WTC11 (cell line): ENCODE data around the gene DPY19L3. TPM values are rescaled to one million over a fixed set of nuclear protein-coding genes. Genes with fewer than 3 reads are reported as not detected.

Experiments used
- ATAC-seq: fragments of 200-7000 bp; cut with Tn5 transposase; 2 replicates; pipeline ENCODE4 v1.10.0; 2021; ENCODE audit warnings: mild to moderate bottlenecking, moderate library complexity
- CTCF ChIA-PET: fragments of 300-600 bp; sonication (Branson Sonifier 250); formaldehyde crosslinking; loops from one replicate; lab custom pipeline; 2021; ENCODE audit warnings: antibody characterized with exemption; lab: Charles Lee
- POLR2A ChIA-PET: fragments of 350-600 bp; sonication (Branson Sonifier 250); formaldehyde crosslinking; loops from one replicate; lab custom pipeline; 2021; ENCODE audit warnings: antibody characterized with exemption; lab: Charles Lee
- DNase-seq: peaks from one replicate; pipeline ENCODE4 v3.0.0; 2021; ENCODE audit warnings: low spot score
- H3K27ac Mint-ChIP-seq: 2 replicates; pipeline ENCODE4 v1.8.0; 2021; ENCODE audit warnings: mixed read lengths
- H3K27me3 Mint-ChIP-seq: 2 replicates; pipeline ENCODE4 v1.8.0; 2021; ENCODE audit warnings: low read depth, mild to moderate bottlenecking, moderate library complexity, mixed read lengths
- H3K36me3 Mint-ChIP-seq: 2 replicates; pipeline ENCODE4 v1.8.0; 2021; ENCODE audit warnings: mixed read lengths
- H3K4me1 Mint-ChIP-seq: 2 replicates; pipeline ENCODE4 v1.8.0; 2022; ENCODE audit warnings: mixed read lengths
- H3K4me3 Mint-ChIP-seq: 2 replicates; pipeline ENCODE4 v1.8.0; 2021; ENCODE audit warnings: mild to moderate bottlenecking, moderate library complexity, mixed read lengths
- H3K9me3 Mint-ChIP-seq: 2 replicates; pipeline ENCODE4 v1.8.0; 2021; ENCODE audit warnings: mixed read lengths
- ATF1 ChIP-seq: sonication (generic); formaldehyde crosslinking; IDR thresholded peaks from 2 replicates; pipeline ENCODE4 v1.8.1; 2023; ENCODE audit warnings: mild to moderate bottlenecking, moderate library complexity, missing genetic modification reagents
- CBFB ChIP-seq: sonication (generic); formaldehyde crosslinking; IDR thresholded peaks from 2 replicates; pipeline ENCODE4 v1.8.1; 2022; ENCODE audit warnings: mild to moderate bottlenecking, low read depth, missing genetic modification reagents
- FOXK1 ChIP-seq: sonication (generic); formaldehyde crosslinking; IDR thresholded peaks from 2 replicates; pipeline ENCODE4 v1.8.0; 2022; ENCODE audit warnings: mild to moderate bottlenecking, moderate library complexity, missing genetic modification reagents
- HMGXB4 ChIP-seq: sonication (generic); formaldehyde crosslinking; IDR thresholded peaks from 2 replicates; pipeline ENCODE4 v1.8.1; 2023; ENCODE audit warnings: mild to moderate bottlenecking, moderate library complexity, missing genetic modification reagents
- IRF2 ChIP-seq: sonication (generic); formaldehyde crosslinking; IDR thresholded peaks from 2 replicates; pipeline ENCODE4 v1.8.0; 2022; ENCODE audit warnings: low read depth, missing genetic modification reagents, borderline replicate concordance
- KAT7 ChIP-seq: sonication (generic); formaldehyde crosslinking; IDR thresholded peaks from 2 replicates; pipeline ENCODE4 v1.8.1; 2023; ENCODE audit warnings: missing genetic modification reagents, mild to moderate bottlenecking, borderline replicate concordance
- MYBL2 ChIP-seq: sonication (generic); formaldehyde crosslinking; IDR thresholded peaks from 2 replicates; pipeline ENCODE4 v1.8.1; 2023; ENCODE audit warnings: mild to moderate bottlenecking, moderate library complexity, missing genetic modification reagents
- OVOL2 ChIP-seq: fragments of 250-450 bp; sonication (Bioruptor Pico); IDR thresholded peaks from 2 replicates; pipeline ENCODE4 v1.9.0; 2021; ENCODE audit warnings: mild to moderate bottlenecking, borderline replicate concordance
- SMAD4 ChIP-seq: sonication (generic); formaldehyde crosslinking; IDR thresholded peaks from 2 replicates; pipeline ENCODE4 v1.8.0; 2022; ENCODE audit warnings: mild to moderate bottlenecking, missing genetic modification reagents
- SP1 ChIP-seq: sonication (generic); formaldehyde crosslinking; conservative IDR thresholded peaks from 2 replicates; pipeline ENCODE4 v1.8.1; 2022; ENCODE audit warnings: missing genetic modification reagents
- TCF7 ChIP-seq: sonication (generic); formaldehyde crosslinking; IDR thresholded peaks from 2 replicates; pipeline ENCODE4 v1.8.0; 2022; ENCODE audit warnings: mild to moderate bottlenecking, low read depth, missing genetic modification reagents, moderate library complexity
- ZBTB43 ChIP-seq: sonication (generic); formaldehyde crosslinking; IDR thresholded peaks from 2 replicates; pipeline ENCODE4 v1.8.1; 2023; ENCODE audit warnings: mild to moderate bottlenecking, missing genetic modification reagents
- ZNF263 ChIP-seq: sonication (generic); formaldehyde crosslinking; IDR thresholded peaks from 2 replicates; pipeline ENCODE4 v1.8.1; 2022; ENCODE audit warnings: low read depth, mild to moderate bottlenecking, moderate library complexity, missing genetic modification reagents
- ZNF317 ChIP-seq: sonication (generic); formaldehyde crosslinking; IDR thresholded peaks from 2 replicates; pipeline ENCODE4 v1.8.1; 2023; ENCODE audit warnings: low read depth, mild to moderate bottlenecking, moderate library complexity, missing genetic modification reagents, borderline replicate concordance
- total RNA-seq: library from RNA; stranded (reverse); gene quantifications from 3 replicates; pipeline ENCODE4 v1.2.3, GENCODE V29; 2021
- TF ChIP-seq, protein P1 (sequence below): sonication (generic); formaldehyde crosslinking; IDR thresholded peaks from 2 replicates; pipeline ENCODE4 v1.8.1; 2023; ENCODE audit warnings: mild to moderate bottlenecking, missing genetic modification reagents, moderate library complexity
- TF ChIP-seq, protein P2 (sequence below): fragments of 200-600 bp; IDR thresholded peaks from 2 replicates; pipeline ENCODE4 v1.8.0; 2022; ENCODE audit warnings: antibody characterized with exemption
- TF ChIP-seq, protein P3 (sequence below): sonication (generic); formaldehyde crosslinking; IDR thresholded peaks from 2 replicates; pipeline ENCODE4 v1.8.0; 2023; ENCODE audit warnings: mild to moderate bottlenecking, missing genetic modification reagents
- TF ChIP-seq, protein P4 (sequence below): sonication (generic); formaldehyde crosslinking; conservative IDR thresholded peaks from 2 replicates; pipeline ENCODE4 v1.8.1; 2022; ENCODE audit warnings: mild to moderate bottlenecking, missing genetic modification reagents

Gene DPY19L3
- total RNA-seq, 1 experiment from 2014 or later, result 73.2 TPM

DNA sequence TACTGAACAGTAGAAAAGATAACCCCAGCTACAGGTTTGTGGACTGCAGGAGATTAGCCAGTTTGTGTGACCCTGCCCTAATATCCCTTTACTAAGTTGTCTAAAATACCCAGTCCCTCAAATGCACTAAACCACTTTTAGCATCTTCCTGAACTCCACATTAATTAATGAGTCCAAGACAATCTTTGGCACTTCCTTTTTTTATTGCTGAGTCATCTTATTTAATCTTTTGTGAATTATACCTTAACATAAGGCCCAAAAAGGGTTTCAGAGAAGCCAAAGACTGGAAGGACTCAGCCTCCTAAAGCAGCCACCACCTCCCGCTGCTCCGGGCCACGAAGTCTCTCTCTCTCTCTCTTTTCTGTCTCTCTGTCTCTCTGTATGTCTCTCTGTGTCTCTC, 126.7 kb downstream of the DPY19L3 start:
- H3K4me1 Mint-ChIP-seq, result no peaks in the 10 kb centered on the region
- CTCF ChIA-PET, result no interaction called here
- TF ChIP-seq SMAD4 (CRISPR knock-in tag) (no peak), HMGXB4 (CRISPR knock-in tag) (no peak), KAT7 (CRISPR knock-in tag) (no peak), TCF7 (CRISPR knock-in tag) (no peak), CBFB (no peak), ZNF317 (CRISPR knock-in tag) (no peak), IRF2 (CRISPR knock-in tag) (no peak), SP1 (CRISPR knock-in tag) (no peak), ZBTB43 (no peak), MYBL2 (CRISPR knock-in tag) (no peak), OVOL2 (no peak), ATF1 (CRISPR knock-in tag) (no peak), FOXK1 (no peak), ZNF263 (CRISPR knock-in tag) (no peak)
- TF ChIP-seq, protein P1, sequence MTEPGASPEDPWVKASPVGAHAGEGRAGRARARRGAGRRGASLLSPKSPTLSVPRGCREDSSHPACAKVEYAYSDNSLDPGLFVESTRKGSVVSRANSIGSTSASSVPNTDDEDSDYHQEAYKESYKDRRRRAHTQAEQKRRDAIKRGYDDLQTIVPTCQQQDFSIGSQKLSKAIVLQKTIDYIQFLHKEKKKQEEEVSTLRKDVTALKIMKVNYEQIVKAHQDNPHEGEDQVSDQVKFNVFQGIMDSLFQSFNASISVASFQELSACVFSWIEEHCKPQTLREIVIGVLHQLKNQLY (CRISPR knock-in tag), result no peak
- TF ChIP-seq, protein P2, sequence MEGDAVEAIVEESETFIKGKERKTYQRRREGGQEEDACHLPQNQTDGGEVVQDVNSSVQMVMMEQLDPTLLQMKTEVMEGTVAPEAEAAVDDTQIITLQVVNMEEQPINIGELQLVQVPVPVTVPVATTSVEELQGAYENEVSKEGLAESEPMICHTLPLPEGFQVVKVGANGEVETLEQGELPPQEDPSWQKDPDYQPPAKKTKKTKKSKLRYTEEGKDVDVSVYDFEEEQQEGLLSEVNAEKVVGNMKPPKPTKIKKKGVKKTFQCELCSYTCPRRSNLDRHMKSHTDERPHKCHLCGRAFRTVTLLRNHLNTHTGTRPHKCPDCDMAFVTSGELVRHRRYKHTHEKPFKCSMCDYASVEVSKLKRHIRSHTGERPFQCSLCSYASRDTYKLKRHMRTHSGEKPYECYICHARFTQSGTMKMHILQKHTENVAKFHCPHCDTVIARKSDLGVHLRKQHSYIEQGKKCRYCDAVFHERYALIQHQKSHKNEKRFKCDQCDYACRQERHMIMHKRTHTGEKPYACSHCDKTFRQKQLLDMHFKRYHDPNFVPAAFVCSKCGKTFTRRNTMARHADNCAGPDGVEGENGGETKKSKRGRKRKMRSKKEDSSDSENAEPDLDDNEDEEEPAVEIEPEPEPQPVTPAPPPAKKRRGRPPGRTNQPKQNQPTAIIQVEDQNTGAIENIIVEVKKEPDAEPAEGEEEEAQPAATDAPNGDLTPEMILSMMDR, result no peak
- TF ChIP-seq, protein P3, sequence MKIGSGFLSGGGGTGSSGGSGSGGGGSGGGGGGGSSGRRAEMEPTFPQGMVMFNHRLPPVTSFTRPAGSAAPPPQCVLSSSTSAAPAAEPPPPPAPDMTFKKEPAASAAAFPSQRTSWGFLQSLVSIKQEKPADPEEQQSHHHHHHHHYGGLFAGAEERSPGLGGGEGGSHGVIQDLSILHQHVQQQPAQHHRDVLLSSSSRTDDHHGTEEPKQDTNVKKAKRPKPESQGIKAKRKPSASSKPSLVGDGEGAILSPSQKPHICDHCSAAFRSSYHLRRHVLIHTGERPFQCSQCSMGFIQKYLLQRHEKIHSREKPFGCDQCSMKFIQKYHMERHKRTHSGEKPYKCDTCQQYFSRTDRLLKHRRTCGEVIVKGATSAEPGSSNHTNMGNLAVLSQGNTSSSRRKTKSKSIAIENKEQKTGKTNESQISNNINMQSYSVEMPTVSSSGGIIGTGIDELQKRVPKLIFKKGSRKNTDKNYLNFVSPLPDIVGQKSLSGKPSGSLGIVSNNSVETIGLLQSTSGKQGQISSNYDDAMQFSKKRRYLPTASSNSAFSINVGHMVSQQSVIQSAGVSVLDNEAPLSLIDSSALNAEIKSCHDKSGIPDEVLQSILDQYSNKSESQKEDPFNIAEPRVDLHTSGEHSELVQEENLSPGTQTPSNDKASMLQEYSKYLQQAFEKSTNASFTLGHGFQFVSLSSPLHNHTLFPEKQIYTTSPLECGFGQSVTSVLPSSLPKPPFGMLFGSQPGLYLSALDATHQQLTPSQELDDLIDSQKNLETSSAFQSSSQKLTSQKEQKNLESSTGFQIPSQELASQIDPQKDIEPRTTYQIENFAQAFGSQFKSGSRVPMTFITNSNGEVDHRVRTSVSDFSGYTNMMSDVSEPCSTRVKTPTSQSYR (CRISPR knock-in tag), result no peak
- TF ChIP-seq, protein P4, sequence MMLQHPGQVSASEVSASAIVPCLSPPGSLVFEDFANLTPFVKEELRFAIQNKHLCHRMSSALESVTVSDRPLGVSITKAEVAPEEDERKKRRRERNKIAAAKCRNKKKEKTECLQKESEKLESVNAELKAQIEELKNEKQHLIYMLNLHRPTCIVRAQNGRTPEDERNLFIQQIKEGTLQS, result no peak
- TF ChIP-seq, all 79 proteins: peak for 0
- Mint-ChIP-seq H3K36me3 (peaks cover 22% of the 10 kb centered on the region), H3K9me3 (peaks cover 57% of the 10 kb centered on the region), H3K4me3 (no peak overlapping the region), H3K27me3 (no peaks in the 10 kb centered on the region), H3K27ac (no peak overlapping the region)
- POLR2A ChIA-PET, result no interaction called here
- ATAC-seq (no peak), DNase-seq (no peak)

Other genes starting within 250 kb of the DPY19L3 start
- 25.7 to 27.6 TPM (median 26.4 TPM) in 3 replicates for gene ZNF507, start 60.2 kb upstream of the DPY19L3 start, total RNA-seq
- 89.5 to 98.3 TPM (median 93.9 TPM) in 3 replicates for gene PDCD5, start 175.4 kb downstream of the DPY19L3 start, total RNA-seq